ENCODE measurements around the gene MRPS16. TPM values are rescaled to one million over a fixed set of nuclear protein-coding genes. Genes with fewer than 3 reads are reported as not detected.

Gene MRPS16
- total RNA-seq, 1 donor: 80.7 TPM

DNA sequence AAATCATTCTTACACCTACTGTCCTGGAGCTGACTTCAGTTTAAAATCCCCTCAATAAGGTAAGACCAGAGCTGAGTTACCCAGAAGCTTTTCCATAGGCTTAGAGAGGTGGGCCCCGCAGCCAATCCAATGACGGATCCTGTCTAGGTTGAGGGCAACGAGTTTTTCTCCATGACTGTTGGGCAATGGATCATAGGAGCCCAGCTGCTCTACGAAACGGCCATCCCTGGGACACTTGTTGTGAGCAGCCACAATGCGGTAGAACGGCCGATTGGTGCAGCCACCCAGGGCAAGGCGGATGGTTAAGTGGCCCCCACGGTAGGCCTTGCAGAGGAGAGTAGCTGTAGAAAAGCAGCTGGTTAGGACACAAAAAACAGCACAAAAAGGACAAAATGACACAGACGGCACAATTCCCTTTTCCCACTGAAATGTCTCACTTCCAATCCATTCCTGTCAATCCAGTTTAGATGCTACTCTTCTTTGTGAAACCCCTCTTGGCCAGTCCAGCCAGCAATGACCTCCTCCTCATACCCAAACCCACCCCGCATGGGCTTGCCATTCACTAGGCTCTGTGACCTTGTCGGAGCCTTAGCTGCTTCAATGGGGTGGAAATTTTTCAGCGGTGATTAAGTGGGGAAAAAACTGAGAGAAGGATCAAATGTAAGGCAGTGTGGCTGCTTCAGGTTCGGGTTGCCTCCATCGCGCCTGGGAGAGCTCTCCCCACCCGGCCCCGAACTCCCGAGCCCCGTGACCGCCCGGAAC, 580 bp downstream of the MRPS16 start:
- peak overlapping the region; percentile 93 for H3K4me3 ChIP-seq (ENCODE audit: low read depth, low read length)
- peak; percentile 34 for DNase-seq (ENCODE audit: low read depth)
- TF ChIP-seq CTCF (IDR thresholded peaks at IDR 0.05; ENCODE audit: insufficient read depth, low read depth, low read length): no peak

DNA sequence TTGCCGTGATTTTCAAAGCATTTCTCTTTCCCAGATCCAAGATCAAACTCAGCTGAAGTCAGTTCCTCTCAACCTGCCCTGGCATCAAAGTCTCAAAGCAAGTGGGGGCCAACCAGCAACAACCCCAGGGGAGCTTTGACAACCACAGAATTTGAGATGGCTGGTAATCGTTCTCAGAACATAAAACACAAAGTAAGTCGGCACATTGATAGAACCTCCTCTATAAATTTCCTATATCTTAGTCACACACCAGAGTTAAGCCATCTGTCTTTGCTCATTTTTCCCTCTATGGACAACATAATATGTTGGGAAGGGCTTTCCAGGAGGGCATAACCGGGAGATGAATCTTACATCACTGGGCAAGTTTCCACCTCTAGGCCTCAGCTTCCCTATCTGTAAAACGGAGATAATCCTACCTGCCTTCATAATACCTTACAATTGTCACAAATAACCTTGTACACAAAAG, 4.2 kb downstream of the MRPS16 start:
- no peak overlapping the region for H3K4me3 ChIP-seq (ENCODE audit: low read depth, low read length)
- DNase-seq (ENCODE audit: low read depth): no peak
- TF ChIP-seq CTCF (IDR thresholded peaks at IDR 0.05; ENCODE audit: insufficient read depth, low read depth, low read length): no peak

DNA sequence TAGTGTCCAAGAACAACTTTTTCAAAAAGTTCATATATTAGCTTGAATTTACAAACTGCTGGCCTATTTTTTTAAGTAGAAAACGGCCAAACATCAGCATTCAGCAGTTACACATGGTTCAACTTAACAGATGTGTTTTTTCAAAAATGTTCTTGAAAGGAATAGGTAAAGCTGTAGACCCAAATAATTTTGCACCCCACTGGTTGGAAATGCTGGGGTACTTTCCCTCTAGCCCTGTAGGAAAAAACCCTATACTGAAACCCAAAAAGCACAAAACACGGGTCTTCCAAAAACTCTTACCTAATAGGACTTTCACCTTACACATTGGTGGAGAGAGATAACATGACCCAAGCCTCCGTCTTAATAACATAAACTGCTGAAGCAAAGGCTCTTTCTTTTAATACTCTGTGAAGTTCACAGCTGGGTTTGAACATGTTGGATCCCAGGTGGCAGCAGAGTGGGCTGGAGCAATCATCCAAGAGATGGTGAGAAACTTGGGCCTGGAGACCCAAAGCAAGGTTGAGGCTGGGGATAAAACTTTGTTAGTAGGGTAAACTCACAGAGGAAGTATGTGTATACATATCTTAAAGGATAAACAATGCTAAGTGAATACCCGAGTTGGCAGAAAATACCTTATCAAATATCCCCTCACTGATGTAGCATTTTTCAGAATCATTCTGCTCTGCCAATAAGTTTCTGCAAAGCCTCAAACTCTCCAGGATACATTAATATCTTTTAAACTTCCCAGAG, 4.8 kb downstream of the MRPS16 start:
- peak overlapping the region; percentile 84 for H3K4me3 ChIP-seq (ENCODE audit: low read depth, low read length)
- no peak for TF ChIP-seq CTCF (IDR thresholded peaks at IDR 0.05; ENCODE audit: insufficient read depth, low read depth, low read length)
- DNase-seq (ENCODE audit: low read depth): peak; percentile 10

DNA sequence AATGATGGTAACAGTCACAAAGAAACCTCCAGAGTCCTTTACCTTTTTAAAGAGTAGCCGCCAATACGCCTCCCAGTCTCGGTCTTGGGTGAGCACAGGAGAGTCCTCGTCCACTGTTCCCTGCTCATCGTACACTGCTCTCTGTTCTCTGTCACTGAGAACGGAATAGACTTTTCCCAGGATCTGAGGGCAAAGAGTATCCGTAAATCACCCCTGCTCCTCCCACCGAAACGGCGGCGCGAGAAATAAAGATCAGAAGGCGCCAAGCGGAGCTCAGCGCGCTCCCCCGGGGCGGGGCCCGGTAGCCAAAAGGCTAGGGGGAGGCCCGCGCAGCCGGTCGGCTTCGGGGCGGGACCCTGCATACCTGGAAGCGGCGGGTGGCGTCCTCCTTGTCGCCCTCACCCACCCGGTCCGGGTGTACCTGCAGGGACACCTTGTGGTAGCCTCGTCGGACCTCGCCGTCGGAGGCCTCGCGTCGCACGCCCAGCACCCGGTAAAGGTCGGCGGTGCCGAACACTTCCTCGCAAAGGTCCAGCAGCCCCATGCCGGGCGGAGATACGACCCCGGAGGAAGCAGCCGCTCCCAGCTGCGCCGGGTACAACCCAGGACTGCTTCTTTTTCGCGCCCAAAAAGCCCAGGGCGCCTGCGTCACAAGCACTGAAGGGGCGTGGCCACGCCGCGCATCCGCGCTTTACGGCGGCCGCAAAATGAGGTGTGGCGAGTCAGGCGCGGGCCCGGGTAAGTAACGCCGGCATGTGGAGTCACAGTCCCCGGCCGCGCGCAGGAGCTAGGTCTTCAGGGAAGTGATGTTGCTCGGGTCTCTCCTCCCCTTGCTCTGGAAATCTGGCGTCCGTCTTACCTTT, 5.6 kb downstream of the MRPS16 start, which contains the start of gene DNAJC9:
Gene DNAJC9, minus strand, starts transcription at position 610 of the 863 bp plus-strand sequence. Its CDS starts 66 bp downstream, at position 544.
- H3K4me3 ChIP-seq (ENCODE audit: low read depth, low read length): peak within 1 kb of the TSS; percentile 84
- DNase-seq (ENCODE audit: low read depth): peak; percentile 94
- TF ChIP-seq CTCF (IDR thresholded peaks at IDR 0.05; ENCODE audit: insufficient read depth, low read depth, low read length): no peak

GRCh38 chr10:73246322-73246645, 6.2 kb downstream of the MRPS16 start:
- peak overlapping the region; percentile 84 for H3K4me3 ChIP-seq (ENCODE audit: low read depth, low read length)
- no peak for TF ChIP-seq CTCF (IDR thresholded peaks at IDR 0.05; ENCODE audit: insufficient read depth, low read depth, low read length)
- DNase-seq (ENCODE audit: low read depth): peak; percentile 18

GRCh38 chr10:73244866-73245477, 7.5 kb downstream of the MRPS16 start:
- TF ChIP-seq CTCF (IDR thresholded peaks at IDR 0.05; ENCODE audit: insufficient read depth, low read depth, low read length): no peak
- DNase-seq (ENCODE audit: low read depth): peak; percentile 44
- peak overlapping the region; percentile 84 for H3K4me3 ChIP-seq (ENCODE audit: low read depth, low read length)
